NCI-H748 treated with DMSO at 0.1 percent for 48 hours (cell line): ENCODE data around the gene FABP2.
"Not testable (repeated sequence)": the region's sequence is repeated elsewhere in the genome, so short reads cannot be mapped to it uniquely, and the experiment has no call there.

Experiments used
- DNase-seq: peaks from one replicate; lab custom pipeline; 2025; lab: John Stamatoyannopoulos, UW

Gene FABP2

GRCh38 chr4:119310826-119311225, 11.1 kb downstream of the FABP2 start:
- no peak for DNase-seq

GRCh38 chr4:119307606-119308005, 14.3 kb downstream of the FABP2 start:
- DNase-seq: no peak

GRCh38 chr4:119304431-119304830, 17.5 kb downstream of the FABP2 start:
- DNase-seq: no peak

GRCh38 chr4:119303587-119304305, 18.2 kb downstream of the FABP2 start:
- no peak for DNase-seq

GRCh38 chr4:119302073-119302832, 19.7 kb downstream of the FABP2 start:
- no peak for DNase-seq

- DNase-seq: no peak
Measured at GRCh38 chr4:119300101-119300978, 21.6 kb downstream of the FABP2 start.

GRCh38 chr4:119299741-119300100, 22.2 kb downstream of the FABP2 start:
- DNase-seq: no peak

GRCh38 chr4:119299260-119299671, 22.7 kb downstream of the FABP2 start:
- no peak for DNase-seq

- DNase-seq: no peak
Measured at GRCh38 chr4:119297795-119298194, 24.1 kb downstream of the FABP2 start.

GRCh38 chr4:119296356-119296755, 25.6 kb downstream of the FABP2 start:
- DNase-seq: no peak

DNA sequence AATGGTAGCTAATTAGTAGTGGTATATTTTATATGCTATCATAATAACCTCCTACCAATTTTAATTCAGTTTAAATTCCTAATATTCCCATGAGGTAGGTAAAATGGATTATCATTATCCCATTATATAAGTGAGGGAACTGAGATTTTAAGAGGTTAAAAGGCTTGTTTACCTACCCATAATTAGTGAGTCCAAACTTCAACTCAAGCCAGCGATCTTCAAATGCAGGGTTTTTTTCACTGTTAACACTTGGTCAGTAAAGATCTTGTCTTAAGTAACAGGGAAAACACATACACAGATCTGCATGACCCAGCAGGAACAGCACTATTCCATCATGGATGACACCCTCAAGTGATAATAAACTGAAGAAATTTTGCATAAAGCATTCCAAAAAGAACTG, 31.3 kb downstream of the FABP2 start:
- no peak for DNase-seq

- DNase-seq: no peak
Measured at GRCh38 chr4:119289313-119289712, 32.6 kb downstream of the FABP2 start.

DNA sequence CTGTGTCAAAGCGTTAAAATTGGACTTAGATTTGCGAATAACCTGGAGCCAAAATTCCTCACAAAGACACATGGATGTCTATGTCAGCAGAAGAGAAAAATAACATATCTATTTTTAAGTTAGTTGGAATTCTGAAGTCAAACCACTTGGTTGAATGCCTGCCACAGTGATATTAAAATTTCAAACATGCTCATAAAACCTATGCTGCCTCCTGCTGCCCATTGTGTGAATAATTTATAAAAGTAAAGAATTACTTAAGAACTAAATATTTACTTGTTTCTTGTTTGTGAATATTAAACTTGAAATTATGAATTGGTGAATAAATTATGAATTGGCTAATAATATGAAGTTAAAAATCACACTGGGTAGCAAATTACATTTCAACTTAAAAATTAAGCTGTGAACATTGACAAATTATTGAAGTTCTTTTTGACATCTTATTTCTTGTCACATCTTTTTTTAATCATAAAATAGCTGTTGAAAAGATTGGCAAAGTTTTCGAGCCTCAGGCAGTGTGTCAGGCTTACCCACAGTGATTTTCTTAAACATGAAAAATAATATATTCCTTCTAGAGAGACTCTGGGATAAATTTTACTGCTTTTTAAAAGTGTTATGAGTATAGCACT, 35.4 kb downstream of the FABP2 start:
- no peak for DNase-seq

GRCh38 chr4:119284876-119285780, 36.8 kb downstream of the FABP2 start:
- DNase-seq: no peak

DNA sequence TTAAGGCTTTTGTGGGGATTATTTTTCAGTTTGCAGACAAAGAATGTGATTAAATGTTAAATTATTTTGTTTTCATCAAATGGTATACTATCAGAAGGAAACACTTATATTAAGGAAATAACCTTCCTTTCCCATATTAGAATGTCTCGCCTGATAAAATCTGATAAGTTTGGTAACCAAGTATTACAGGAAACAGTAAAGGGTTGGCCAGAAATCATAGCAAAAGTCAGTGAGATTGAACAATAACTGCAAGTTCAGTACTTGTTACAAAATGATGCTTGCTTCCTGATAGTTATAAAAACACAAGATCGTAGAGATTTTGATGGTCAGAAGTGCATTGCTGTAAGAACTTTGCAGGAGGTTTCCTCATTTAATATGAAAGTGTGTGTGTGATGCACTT, 40.5 kb downstream of the FABP2 start:
- DNase-seq: no peak

GRCh38 chr4:119279945-119280344, 42.0 kb downstream of the FABP2 start:
- DNase-seq: not testable (repeated sequence)

DNA sequence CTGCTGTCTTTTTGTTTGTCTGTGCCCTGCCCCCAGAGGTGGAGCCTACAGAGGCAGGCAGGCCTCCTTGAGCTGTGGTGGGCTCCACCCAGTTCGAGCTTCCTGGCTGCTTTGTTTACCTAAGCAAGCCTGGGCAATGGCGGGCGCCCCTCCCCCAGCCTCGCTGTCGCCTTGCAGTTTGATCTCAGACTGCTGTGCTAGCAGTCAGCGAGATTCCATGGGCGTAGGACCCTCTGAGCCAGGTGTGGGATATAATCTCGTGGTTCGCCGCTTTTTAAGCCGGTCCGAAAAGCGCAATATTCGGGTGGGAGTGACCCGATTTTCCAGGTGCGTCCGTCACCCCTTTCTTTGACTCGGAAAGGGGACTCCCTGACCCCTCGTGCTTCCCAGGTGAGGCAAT, 42.4 kb downstream of the FABP2 start:
- not testable (repeated sequence) for DNase-seq

- no peak for DNase-seq
Measured at GRCh38 chr4:119271361-119272085, 50.4 kb downstream of the FABP2 start.

DNA sequence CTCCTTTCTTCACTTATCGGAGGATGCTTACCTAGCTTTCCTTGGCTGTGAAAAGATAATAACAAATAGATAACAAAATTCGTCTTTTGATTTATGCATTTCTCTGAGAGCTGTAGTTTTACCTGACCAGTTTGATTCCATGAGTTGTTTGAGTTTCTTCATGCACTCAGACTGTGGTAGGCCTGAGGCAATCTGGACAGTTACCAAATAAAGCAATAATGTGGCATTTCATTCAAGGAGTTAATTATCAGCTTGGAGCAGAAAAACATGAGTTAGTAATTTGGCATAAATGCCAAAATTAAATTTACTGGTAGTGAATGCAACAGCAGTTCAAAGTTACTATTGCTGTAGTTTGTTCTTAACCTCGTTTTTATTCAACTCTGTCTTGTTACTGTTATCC, 53.5 kb downstream of the FABP2 start:
- DNase-seq: no peak
